ACHN (cell line): ENCODE data around the gene FHIT.
"Not testable (repeated sequence)": the region's sequence is repeated elsewhere in the genome, so short reads cannot be mapped to it uniquely, and the experiment has no call there.

Experiments used
- DNase-seq: peaks from one replicate; pipeline ENCODE4 v3.0.0-alpha.2; 2015
- in situ Hi-C: cut with HindIII; loops from 2 replicates; pipeline ENCODE4 v1.10.0; 2017; ENCODE audit warnings: low sequenced_read_pairs, low pct_ligation_motif_present, low pct_unique_long_range_greater_than_20kb

Gene FHIT

GRCh38 chr3:61080737-61081445 lies 170.4 kb downstream of the FHIT start:
- in situ Hi-C loops: no loop called here

GRCh38 chr3:61078048-61078752 lies 173.1 kb downstream of the FHIT start:
- no peak for DNase-seq
- in situ Hi-C loops: no loop called here

More at GRCh38 chr3:61080737-61081445, 170.4 kb downstream of the FHIT start:
- DNase-seq: no peak

GRCh38 chr3:61077551-61077950 lies 173.7 kb downstream of the FHIT start:
- in situ Hi-C loops: no loop called here
- DNase-seq: no peak

DNA sequence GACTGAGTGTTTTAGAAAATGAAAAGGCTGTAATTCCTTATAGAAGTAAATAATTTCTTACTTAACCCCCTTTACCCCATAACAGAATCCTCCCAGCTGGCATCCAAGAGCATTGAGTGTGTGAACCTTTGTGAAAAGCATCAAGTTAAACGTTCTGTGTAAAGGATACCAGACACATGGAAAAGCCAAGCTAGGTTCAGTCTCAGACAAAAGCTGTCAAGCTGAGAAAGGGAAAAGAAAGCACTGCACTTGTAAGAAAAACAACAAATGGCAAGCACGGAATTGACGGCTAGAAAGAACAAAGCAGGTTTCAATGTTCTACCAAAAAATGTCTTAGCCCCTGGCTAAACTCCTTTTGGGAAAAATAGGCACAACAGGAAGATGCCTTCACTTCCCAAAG lies 176.5 kb downstream of the FHIT start:
- no peak for DNase-seq
- in situ Hi-C loops: no loop called here

- in situ Hi-C loops: no loop called here
- DNase-seq: no peak
Measured at GRCh38 chr3:61073566-61074165, 177.6 kb downstream of the FHIT start.

GRCh38 chr3:61068084-61068483 lies 183.2 kb downstream of the FHIT start:
- in situ Hi-C loops: no loop called here
- DNase-seq: no peak

DNA sequence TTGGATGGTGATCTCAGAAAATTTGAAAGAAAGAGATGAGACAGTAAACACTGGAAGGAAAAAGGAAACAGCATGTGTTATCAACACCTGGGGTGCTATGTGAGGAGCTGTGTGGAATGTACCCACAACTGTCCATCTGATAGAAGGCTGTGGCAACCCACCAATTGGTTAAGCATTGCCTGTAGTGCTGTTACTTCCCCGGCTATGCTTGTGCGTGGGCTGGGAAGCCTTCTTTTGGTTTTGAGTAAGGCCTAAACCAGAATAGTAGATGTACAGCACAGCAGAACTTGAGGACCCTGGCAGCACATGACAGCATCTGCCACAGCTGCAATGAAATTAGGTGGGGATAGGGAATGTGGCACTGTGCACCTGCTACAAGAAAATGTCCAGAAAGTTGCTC lies 184.5 kb downstream of the FHIT start:
- DNase-seq: no peak
- in situ Hi-C loops: no loop called here

- in situ Hi-C loops, DNase-seq: not testable (repeated sequence)
Measured at GRCh38 chr3:61066222-61066621, 185.0 kb downstream of the FHIT start.

- DNase-seq: no peak
- in situ Hi-C loops: no loop called here
Measured at GRCh38 chr3:61065451-61066011, 185.7 kb downstream of the FHIT start.

DNA sequence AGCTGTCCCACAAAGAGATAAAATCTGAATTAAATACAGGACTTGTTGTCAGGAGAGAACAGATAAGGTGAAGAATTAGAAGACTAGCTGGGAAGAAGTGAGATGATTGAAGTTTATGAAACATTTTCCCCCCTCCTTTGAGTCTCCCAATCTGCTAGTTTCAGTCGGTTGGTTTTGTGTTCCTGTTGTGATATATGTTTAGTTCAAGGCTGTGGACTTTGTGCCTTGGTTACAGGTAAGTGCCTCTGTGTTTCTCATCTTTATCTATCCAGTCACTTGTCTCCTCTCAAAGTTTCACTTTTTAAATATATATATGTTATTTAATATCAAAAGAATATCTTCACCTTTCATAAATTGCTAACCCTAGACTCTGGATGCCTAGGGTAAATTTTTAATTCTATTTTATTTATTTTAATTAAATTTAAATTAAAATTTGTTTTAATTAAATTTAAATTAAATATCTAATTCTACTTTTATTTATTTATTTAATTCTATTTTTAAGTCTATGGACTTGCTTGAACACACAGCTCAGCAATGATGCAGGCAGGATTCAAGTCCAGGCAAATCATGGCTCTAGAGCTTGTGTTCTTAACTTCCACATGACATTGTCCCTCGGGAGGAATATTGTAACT lies 190.0 kb downstream of the FHIT start:
- in situ Hi-C loops: no loop called here
- no peak for DNase-seq

GRCh38 chr3:61060411-61060861 lies 190.8 kb downstream of the FHIT start:
- in situ Hi-C loops: no loop called here
- DNase-seq: no peak

DNA sequence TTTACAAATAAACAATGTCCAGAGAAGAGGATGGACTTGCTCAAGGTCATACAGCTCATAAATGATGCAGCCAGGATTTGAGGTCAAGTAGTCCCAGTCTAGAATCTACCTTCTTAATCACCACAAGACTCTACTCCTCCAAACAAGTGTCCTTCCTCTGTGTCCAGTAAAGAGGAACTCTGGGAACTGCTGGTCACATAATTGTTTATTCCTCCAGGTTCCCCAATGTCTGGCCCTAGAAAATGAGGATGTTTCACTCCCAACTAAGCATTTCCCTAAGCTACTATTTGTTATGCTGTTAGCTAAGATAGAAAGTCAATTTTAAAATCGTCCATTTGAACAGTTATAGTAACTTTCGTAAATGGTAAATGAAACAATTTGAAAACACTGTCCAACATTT lies 192.4 kb downstream of the FHIT start:
- in situ Hi-C loops: no loop called here
- DNase-seq: no peak

DNA sequence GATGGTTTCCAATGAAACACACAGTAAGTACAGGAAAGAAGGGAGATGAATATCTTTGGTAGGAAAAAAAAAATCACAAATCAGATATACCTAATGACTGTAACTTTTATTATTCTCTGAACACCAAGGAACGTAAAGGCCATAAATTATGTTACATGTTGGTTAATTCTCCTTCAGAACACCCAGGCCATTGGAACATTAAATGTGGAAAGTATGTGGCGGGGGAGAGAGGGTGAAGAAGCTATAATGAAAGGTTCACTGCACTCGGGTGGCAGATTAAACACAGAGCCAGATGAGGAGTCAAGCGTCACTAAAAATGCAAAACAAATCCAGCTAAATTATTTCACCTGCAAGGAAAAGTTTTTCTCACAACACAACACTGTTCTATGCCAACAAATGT lies 193.8 kb downstream of the FHIT start:
- no peak for DNase-seq
- in situ Hi-C loops: no loop called here

GRCh38 chr3:61055447-61055846 lies 195.8 kb downstream of the FHIT start:
- no peak for DNase-seq
- in situ Hi-C loops: no loop called here

GRCh38 chr3:61053781-61054496 lies 197.3 kb downstream of the FHIT start:
- no peak for DNase-seq

DNA sequence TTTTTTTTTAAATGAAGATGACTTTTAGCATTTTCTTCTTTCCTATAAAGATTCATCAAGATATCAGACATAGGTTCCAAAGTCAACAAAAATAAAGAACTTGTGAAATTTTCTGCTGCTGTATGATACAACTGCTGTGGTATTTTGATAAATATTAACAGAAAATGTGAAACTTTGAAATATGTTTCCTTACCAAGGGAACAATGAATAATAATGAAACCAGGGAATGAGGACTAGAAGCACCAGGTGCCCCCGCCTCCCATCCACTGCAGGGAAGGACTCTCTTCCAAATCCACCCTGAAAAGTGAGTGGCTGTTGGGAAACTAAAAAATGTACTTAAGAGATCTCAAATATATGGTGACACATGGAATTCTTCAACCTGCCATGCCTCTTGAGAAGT lies 198.4 kb downstream of the FHIT start:
- no peak for DNase-seq
- in situ Hi-C loops: no loop called here

More at GRCh38 chr3:61053781-61054496, 197.3 kb downstream of the FHIT start:
- in situ Hi-C loops: no loop called here

DNA sequence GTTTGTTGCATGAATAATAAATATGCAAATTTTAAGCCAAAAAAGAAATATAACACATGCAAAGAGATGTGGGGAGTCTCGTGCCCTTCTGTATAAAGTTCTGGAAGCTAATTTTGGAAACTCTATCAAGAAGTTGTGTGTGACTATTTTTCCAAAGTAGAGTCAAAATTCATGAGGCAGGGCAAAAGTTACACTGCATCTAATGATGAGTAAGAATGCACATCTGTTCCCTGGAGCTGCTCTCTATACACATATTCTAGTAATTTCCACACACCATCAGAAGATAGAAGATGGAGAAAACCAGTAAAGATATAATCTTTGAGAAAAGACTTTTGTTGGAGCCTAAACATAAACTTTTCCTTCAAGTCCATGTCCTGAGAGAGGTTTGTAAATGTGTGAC lies 199.6 kb downstream of the FHIT start:
- in situ Hi-C loops: no loop called here
- no peak for DNase-seq

GRCh38 chr3:61045169-61045568 lies 206.1 kb downstream of the FHIT start:
- in situ Hi-C loops: not testable (repeated sequence)

More at GRCh38 chr3:61045169-61045568, 206.1 kb downstream of the FHIT start:
- not testable (repeated sequence) for DNase-seq
